ENCODE data around the gene AFG1L.

The AFG1L gene

DNA sequence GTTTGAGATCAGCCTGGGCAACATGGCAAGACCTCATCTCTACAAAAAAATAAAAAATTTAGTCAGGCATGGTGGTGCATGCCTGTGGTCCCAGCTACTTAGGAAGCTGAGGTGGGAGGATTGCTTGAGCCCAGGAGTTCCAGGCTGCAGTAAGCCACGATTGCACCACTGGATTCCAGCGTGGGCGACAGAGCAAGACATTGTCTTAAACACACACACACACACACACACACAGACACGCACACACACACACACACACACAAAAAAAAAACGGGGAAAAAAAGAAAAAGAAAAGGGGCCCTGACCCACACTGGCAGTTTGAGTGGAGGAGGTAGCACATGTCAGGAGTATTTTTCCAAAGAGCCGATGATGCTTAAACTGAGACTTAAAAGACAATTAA lies 122.2 kb downstream of the AFG1L start:
- TF ChIP-seq HDGF (IDR thresholded peaks at IDR 0.05; ENCODE audit: borderline replicate concordance) (no peak), CTBP1 (IDR thresholded peaks at IDR 0.05; ENCODE audit: borderline replicate concordance) (no peak), L3MBTL2 (conservative IDR thresholded peaks at IDR 0.05) (no peak), SP1 (IDR thresholded peaks at IDR 0.05) (no peak), ZNF384 (IDR thresholded peaks at IDR 0.05) (no peak), ARNT (IDR thresholded peaks at IDR 0.05) (no peak), PKNOX1 (IDR thresholded peaks at IDR 0.05) (no peak)
- ChIA-PET CTCF (no interaction called here), POLR2A (no interaction called here)
- DNase-seq (ENCODE audit: extremely low spot score) = no peak

DNA sequence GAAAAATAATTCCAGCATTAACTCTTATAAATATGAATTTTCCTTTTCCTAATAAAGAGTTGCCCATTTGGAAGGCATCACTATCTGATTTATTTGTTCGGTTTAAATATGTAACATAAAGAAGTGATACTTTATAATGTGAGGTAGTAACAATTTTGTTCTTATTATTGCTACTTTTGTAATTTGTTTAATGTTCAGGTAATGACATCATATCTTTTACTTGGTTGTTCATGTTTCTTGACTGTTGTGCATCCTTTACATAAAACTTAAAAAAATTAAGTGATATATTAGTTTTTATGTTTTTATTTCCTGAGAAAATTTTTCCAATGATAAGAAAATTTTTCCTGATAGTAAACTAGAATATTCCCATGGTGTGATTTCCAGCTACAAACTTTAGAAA lies 124.6 kb downstream of the AFG1L start:
- DNase-seq (ENCODE audit: extremely low spot score) = no peak
- POLR2A ChIA-PET = no interaction called here
- TF ChIP-seq CTBP1 (IDR thresholded peaks at IDR 0.05; ENCODE audit: borderline replicate concordance) (no peak), SUZ12 (IDR thresholded peaks at IDR 0.05) (no peak), FOXM1 (IDR thresholded peaks at IDR 0.05; ENCODE audit: borderline replicate concordance) (no peak), SP1 (IDR thresholded peaks at IDR 0.05) (no peak), HDGF (IDR thresholded peaks at IDR 0.05; ENCODE audit: borderline replicate concordance) (no peak), FOXA1 (IDR thresholded peaks at IDR 0.05) (no peak), ARNT (IDR thresholded peaks at IDR 0.05) (no peak), BHLHE40 (IDR thresholded peaks at IDR 0.05; ENCODE audit: borderline replicate concordance) (no peak), NFRKB (IDR thresholded peaks at IDR 0.05) (no peak), PKNOX1 (IDR thresholded peaks at IDR 0.05) (no peak), LEF1 (IDR thresholded peaks at IDR 0.05; ENCODE audit: borderline replicate concordance) (no peak), ELF4 (IDR thresholded peaks at IDR 0.05) (no peak), TARDBP (IDR thresholded peaks at IDR 0.05) (no peak), ZNF384 (IDR thresholded peaks at IDR 0.05) (no peak), L3MBTL2 (conservative IDR thresholded peaks at IDR 0.05) (no peak), FOXK2 (IDR thresholded peaks at IDR 0.05) (no peak)
- CTCF ChIA-PET = interaction anchor here (0.5 to 0.9 kb wide), 2 partner anchors 75 to 553 kb away, joined by 3 to 4 read pairs; no protein-coding TSS in a partner anchor

DNA sequence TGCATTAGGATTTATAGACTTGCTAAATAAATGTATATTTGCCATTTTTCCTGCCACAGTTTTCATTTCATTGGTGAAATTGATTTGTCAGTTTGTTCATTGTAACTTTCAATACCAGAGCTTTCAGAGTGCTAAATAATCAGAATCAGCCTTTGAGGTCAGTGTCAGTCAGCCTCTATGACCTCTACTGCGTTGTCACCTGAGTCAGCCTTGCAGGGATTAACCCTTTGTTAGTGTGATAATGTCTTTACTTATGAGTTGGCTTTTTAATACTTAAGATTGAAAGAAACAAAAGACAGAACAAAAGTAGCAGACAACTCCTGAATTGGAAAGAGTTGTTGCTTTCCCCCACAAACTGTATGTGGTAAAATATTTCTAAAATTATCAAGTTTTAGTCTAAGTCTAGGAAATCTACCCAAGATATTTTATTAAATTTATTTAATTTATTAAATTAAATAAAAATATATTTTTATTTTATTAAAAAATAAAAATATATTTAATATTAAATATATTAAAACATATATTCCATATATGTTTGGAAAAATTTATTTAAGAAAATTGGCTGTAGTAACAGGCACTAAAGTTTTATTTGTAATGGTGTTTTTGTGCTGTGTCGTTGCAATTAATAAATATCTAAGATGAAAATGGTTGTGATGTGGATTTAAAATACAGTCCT lies 125.2 kb downstream of the AFG1L start:
- CTCF ChIA-PET = interaction anchor here (0.5 kb wide), 1 partner anchor 554 kb away, joined by 4 read pairs; no protein-coding TSS in a partner anchor
- POLR2A ChIA-PET = no interaction called here
- TF ChIP-seq TARDBP (IDR thresholded peaks at IDR 0.05) (no peak), SUZ12 (IDR thresholded peaks at IDR 0.05) (no peak), FOXA1 (IDR thresholded peaks at IDR 0.05) (no peak), PKNOX1 (IDR thresholded peaks at IDR 0.05) (no peak), LEF1 (IDR thresholded peaks at IDR 0.05; ENCODE audit: borderline replicate concordance) (no peak), ARNT (IDR thresholded peaks at IDR 0.05) (no peak), BHLHE40 (IDR thresholded peaks at IDR 0.05; ENCODE audit: borderline replicate concordance) (no peak), SP1 (IDR thresholded peaks at IDR 0.05) (no peak), ZNF384 (IDR thresholded peaks at IDR 0.05) (no peak)

GRCh38 chr6:108421366-108421765 lies 126.5 kb downstream of the AFG1L start:
- DNase-seq (ENCODE audit: extremely low spot score) = no peak
- TF ChIP-seq ZNF384 (IDR thresholded peaks at IDR 0.05) = no peak
- no peak for TF ChIP-seq L3MBTL2 (conservative IDR thresholded peaks at IDR 0.05)
- no peak for TF ChIP-seq FOXK2 (IDR thresholded peaks at IDR 0.05)
- no peak for TF ChIP-seq NFRKB (IDR thresholded peaks at IDR 0.05)
- TF ChIP-seq FOXA1 (IDR thresholded peaks at IDR 0.05) = no peak
- ChIA-PET CTCF (interaction anchor here (0.6 kb wide), 1 partner anchor 435 kb away, joined by 3 read pairs; no protein-coding TSS in a partner anchor), POLR2A (interaction anchor here (0.9 kb wide), 1 partner anchor 162 kb away, joined by 3 read pairs; no protein-coding TSS in a partner anchor)

More for the DNA sequence above, 125.2 kb downstream of the AFG1L start:
- DNase-seq (ENCODE audit: extremely low spot score) = no peak

DNA sequence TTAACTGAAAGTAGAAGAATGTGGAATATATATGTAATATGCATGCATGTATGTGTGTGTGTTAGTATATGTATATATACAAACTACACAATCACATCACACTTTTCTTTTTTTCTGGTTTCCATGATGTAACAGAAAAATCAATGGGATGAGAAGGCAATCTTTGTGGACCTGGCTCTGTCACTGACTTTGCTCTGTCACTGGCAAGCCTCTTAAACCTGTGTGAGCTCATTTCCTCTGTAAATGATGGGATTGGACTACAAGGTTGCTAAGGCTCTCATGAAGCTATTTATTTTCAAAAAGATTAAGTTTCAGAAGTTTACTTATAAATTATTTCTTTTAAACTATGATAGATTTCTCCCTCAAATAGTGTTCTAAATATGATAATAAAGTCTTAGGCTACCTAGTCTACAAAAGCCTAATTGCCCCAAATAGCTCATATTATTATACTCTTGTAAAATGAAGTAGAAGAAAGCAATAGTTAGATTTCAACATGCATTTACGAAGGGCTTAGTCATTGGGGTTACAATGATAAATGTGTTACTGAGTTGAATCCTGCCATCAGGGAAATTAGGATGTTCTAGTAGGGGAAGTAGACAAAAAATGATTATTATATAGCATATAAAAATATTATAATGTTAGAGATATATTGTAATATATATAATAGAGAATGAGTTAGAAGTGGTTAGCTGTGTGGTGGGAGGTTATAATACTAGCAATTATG lies 129.3 kb downstream of the AFG1L start:
- DNase-seq (ENCODE audit: extremely low spot score) = no peak
- TF ChIP-seq L3MBTL2 (conservative IDR thresholded peaks at IDR 0.05) = no peak
- no peak for TF ChIP-seq BHLHE40 (IDR thresholded peaks at IDR 0.05; ENCODE audit: borderline replicate concordance)
- TF ChIP-seq LEF1 (IDR thresholded peaks at IDR 0.05; ENCODE audit: borderline replicate concordance) = no peak
- no peak for TF ChIP-seq ELF4 (IDR thresholded peaks at IDR 0.05)
- no peak for TF ChIP-seq SP1 (IDR thresholded peaks at IDR 0.05)
- TF ChIP-seq ZNF384 (IDR thresholded peaks at IDR 0.05) = no peak
- TF ChIP-seq CTBP1 (IDR thresholded peaks at IDR 0.05; ENCODE audit: borderline replicate concordance) = no peak
- TF ChIP-seq HDGF (IDR thresholded peaks at IDR 0.05; ENCODE audit: borderline replicate concordance) = no peak
- TF ChIP-seq PKNOX1 (IDR thresholded peaks at IDR 0.05) = no peak
- TF ChIP-seq NFRKB (IDR thresholded peaks at IDR 0.05) = no peak
- no peak for TF ChIP-seq SUZ12 (IDR thresholded peaks at IDR 0.05)
- no peak for TF ChIP-seq FOXA1 (IDR thresholded peaks at IDR 0.05)
- no peak for TF ChIP-seq TARDBP (IDR thresholded peaks at IDR 0.05)
- no peak for TF ChIP-seq ARNT (IDR thresholded peaks at IDR 0.05)
- TF ChIP-seq FOXM1 (IDR thresholded peaks at IDR 0.05; ENCODE audit: borderline replicate concordance) = no peak
- CTCF ChIA-PET = interaction anchor here (0.5 kb wide), 1 partner anchor 445 kb away, joined by 3 read pairs; no protein-coding TSS in a partner anchor
- POLR2A ChIA-PET = no interaction called here

Measured in HEK293T (cell line).